ENCODE results near the gene PRKCZ.

PRKCZ gene

DNA sequence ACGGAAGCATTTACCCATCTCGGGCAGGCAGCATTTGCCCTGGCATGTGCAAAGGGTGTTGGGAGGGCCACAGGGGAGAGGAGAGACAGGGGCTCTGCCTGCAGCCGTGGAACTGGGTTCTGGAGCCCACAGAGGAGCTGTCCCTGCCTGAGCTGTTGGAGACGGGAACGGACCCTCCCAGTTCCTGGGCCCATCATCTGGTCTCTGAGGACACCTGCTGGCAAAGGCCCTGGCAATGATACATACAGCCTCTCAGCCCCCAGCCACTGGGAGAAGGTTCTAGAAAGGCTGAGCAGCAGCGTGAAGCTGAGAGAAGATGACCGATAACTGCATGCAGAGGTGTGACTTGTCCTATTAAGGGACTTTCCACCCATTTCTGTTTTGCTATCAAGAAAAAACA, 113.0 kb downstream of the PRKCZ start:
- H3K4me3 ChIP-seq (replicated peaks; ENCODE audit: low read depth, low read length): no peak overlapping the region
- no peak for TF ChIP-seq CTCF (IDR thresholded peaks at IDR 0.05; ENCODE audit: low read depth, low read length, missing control alignments)
- DNase-seq (ENCODE audit: extremely low read depth, low read depth): no peak

GRCh38 chr1:2165646-2166045, 115.4 kb downstream of the PRKCZ start:
- TF ChIP-seq CTCF (IDR thresholded peaks at IDR 0.05; ENCODE audit: low read depth, low read length, missing control alignments): no peak
- H3K4me3 ChIP-seq (replicated peaks; ENCODE audit: low read depth, low read length): no peak overlapping the region
- DNase-seq (ENCODE audit: extremely low read depth, low read depth): no peak

DNA sequence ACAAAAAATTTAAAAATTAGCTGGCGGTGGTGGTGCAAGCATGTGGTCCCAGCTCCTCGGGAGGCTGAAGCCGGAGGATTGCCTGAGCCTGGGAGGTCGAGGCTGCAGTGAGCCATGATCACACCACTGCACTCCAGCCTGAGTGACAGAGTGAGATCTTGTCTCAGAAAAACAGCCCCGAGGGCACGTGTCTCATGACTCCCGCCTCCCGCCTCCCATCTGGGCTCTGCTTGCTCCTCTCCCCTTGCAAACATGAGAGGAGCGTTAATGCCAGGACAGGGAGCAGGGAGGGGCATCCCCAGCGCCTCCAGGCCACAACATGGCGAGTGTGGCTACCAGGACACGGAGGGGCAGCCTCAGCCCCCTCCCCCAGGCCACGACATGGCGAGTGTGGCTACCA, 116.0 kb downstream of the PRKCZ start:
- no peak overlapping the region for H3K4me3 ChIP-seq (replicated peaks; ENCODE audit: low read depth, low read length)
- DNase-seq (ENCODE audit: extremely low read depth, low read depth): no peak
- no peak for TF ChIP-seq CTCF (IDR thresholded peaks at IDR 0.05; ENCODE audit: low read depth, low read length, missing control alignments)

GRCh38 chr1:2166695-2167094, 116.5 kb downstream of the PRKCZ start:
- no peak overlapping the region for H3K4me3 ChIP-seq (replicated peaks; ENCODE audit: low read depth, low read length)
- DNase-seq (ENCODE audit: extremely low read depth, low read depth): no peak
- TF ChIP-seq CTCF (IDR thresholded peaks at IDR 0.05; ENCODE audit: low read depth, low read length, missing control alignments): no peak

DNA sequence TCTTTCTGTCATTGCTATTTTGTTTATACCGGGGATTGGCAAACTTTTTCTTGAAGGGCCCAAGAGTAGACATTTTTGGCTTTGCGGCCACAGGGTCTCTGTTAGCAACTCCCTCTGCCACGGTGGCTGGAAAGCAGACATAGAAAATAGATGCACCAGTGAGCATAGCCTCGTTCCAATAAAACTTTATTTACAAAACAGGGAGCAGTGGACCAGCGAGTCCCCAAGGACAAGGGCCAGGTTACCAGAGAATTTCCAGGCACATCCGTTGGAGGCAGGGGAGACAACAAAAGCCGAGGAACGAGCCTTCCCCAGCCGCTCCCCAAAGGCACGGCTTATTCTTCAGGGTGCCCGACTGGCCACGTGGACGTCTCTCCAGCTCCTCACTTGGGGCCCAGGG, 117.9 kb downstream of the PRKCZ start:
- TF ChIP-seq CTCF (IDR thresholded peaks at IDR 0.05; ENCODE audit: low read depth, low read length, missing control alignments): no peak

GRCh38 chr1:2168535-2168934, 118.3 kb downstream of the PRKCZ start:
- no peak overlapping the region for H3K4me3 ChIP-seq (replicated peaks; ENCODE audit: low read depth, low read length)
- no peak for TF ChIP-seq CTCF (IDR thresholded peaks at IDR 0.05; ENCODE audit: low read depth, low read length, missing control alignments)
- DNase-seq (ENCODE audit: extremely low read depth, low read depth): no peak

More for the DNA sequence above, 117.9 kb downstream of the PRKCZ start:
- H3K4me3 ChIP-seq (replicated peaks; ENCODE audit: low read depth, low read length): no peak overlapping the region
- DNase-seq (ENCODE audit: extremely low read depth, low read depth): no peak

GRCh38 chr1:2169200-2169836, 119.1 kb downstream of the PRKCZ start:
- no peak for DNase-seq (ENCODE audit: extremely low read depth, low read depth)
- no peak for TF ChIP-seq CTCF (IDR thresholded peaks at IDR 0.05; ENCODE audit: low read depth, low read length, missing control alignments)
- no peak overlapping the region for H3K4me3 ChIP-seq (replicated peaks; ENCODE audit: low read depth, low read length)
